Fibroblast of lung (primary cell): Measurements from ENCODE around the gene PRAF2. TPM values are rescaled to one million over a fixed set of nuclear protein-coding genes. Genes with fewer than 3 reads are reported as not detected.

Source experiments
- DNase-seq, 2 donors: peaks; one replicate each; pipeline versions ENCODE4 v3.0.0 to v3.0.0-alpha.2; 2010; ENCODE audit warnings: low read depth in 2 of 2
- H2AFZ ChIP-seq: 2 replicates; pipeline ENCODE4 v1.5.1; 2012; ENCODE audit warnings: low read length, control low read depth, inconsistent platforms
- H3K27ac ChIP-seq: 2 replicates; pipeline ENCODE4 v1.5.1; 2011; ENCODE audit warnings: low read length, control low read depth; ENCODE audit not compliant: insufficient read depth
- H3K27me3 ChIP-seq: 2 replicates; pipeline ENCODE4 v1.5.1; 2011; ENCODE audit warnings: mild to moderate bottlenecking, low read length; ENCODE audit not compliant: control insufficient read depth, insufficient read depth
- H3K36me3 ChIP-seq: 2 replicates; pipeline ENCODE4 v1.5.1; 2011; ENCODE audit warnings: low read length; ENCODE audit not compliant: control insufficient read depth, insufficient read depth
- H3K4me1 ChIP-seq: 2 replicates; pipeline ENCODE4 v1.5.1; 2011; ENCODE audit warnings: low read length; ENCODE audit not compliant: control insufficient read depth, insufficient read depth; ENCODE audit errors: extremely low read depth
- H3K4me2 ChIP-seq: 2 replicates; pipeline ENCODE4 v1.5.1; 2011; ENCODE audit warnings: low read length, control low read depth; ENCODE audit not compliant: insufficient read depth; ENCODE audit errors: extremely low read depth
- H3K4me3 ChIP-seq, 4 experiments: fragments of 200-600 bp in 1 of 4; sonication (generic) in 1 of 4; replicated peaks in 1 of 4; 2 replicates each; pipeline ENCODE4 v1.5.1; 2011 to 2016; ENCODE audit warnings: low read length in 4 of 4, low read depth in 3 of 4, mild to moderate bottlenecking in 3 of 4, control low read depth in 2 of 4, inconsistent platforms in 1 of 4, mixed read lengths in 1 of 4; ENCODE audit not compliant: insufficient read depth in 1 of 4; ENCODE audit errors: control extremely low read depth in 1 of 4
- H3K79me2 ChIP-seq: 2 replicates; pipeline ENCODE4 v1.5.1; 2012; ENCODE audit warnings: mild to moderate bottlenecking, low read length, inconsistent platforms; ENCODE audit not compliant: control insufficient read depth, insufficient read depth
- H3K9ac ChIP-seq: 2 replicates; pipeline ENCODE4 v1.5.1; 2011; ENCODE audit warnings: mild to moderate bottlenecking, low read length, control low read depth; ENCODE audit not compliant: insufficient read depth
- H3K9me3 ChIP-seq: 2 replicates; pipeline ENCODE4 v1.5.1; 2012; ENCODE audit warnings: low read depth, low read length; ENCODE audit not compliant: control insufficient read depth, insufficient read depth
- H4K20me1 ChIP-seq: 2 replicates; pipeline ENCODE4 v1.5.1; 2011; ENCODE audit warnings: low read length; ENCODE audit not compliant: control insufficient read depth, insufficient read depth; ENCODE audit errors: extremely low read depth
- EZH2 ChIP-seq: IDR thresholded peaks from 2 replicates; pipeline ENCODE4 v1.5.1; 2012; ENCODE audit warnings: low read length, control low read depth, mild to moderate bottlenecking; ENCODE audit errors: missing control alignments
- polyA plus RNA-seq, 2 donors: library from polyadenylated mRNA; depleted of rRNA in 1 of 2; stranded (reverse) in 1 of 2; unstranded in 1 of 2; fragments of >200 nt; gene quantifications; 2 replicates each; pipeline ENCODE4 v1.2.1, GENCODE V29; 2011 to 2012; ENCODE audit warnings: missing spikeins in 1 of 2
- total RNA-seq: library from RNA; depleted of rRNA; stranded (reverse); fragments of >200 nt; gene quantifications from 2 replicates; pipeline ENCODE4 v1.2.1, GENCODE V29; 2014
- TF ChIP-seq, protein P1 (sequence below), 2 donors: IDR thresholded peaks in 1 of 2; conservative IDR thresholded peaks in 1 of 2; 1 replicate in 1 of 2; 2 replicates in 1 of 2; pipeline ENCODE4 v1.5.1; 2011 to 2012; ENCODE audit warnings: low read length in 2 of 2, control low read depth in 1 of 2, inconsistent platforms in 1 of 2, low read depth in 1 of 2, mild to moderate bottlenecking in 1 of 2

PRAF2 gene
- total and polyA plus RNA-seq, 2 donors (not counting 1 experiment from before 2014, with no cell fraction given): 11.9 to 33.1 TPM

DNA sequence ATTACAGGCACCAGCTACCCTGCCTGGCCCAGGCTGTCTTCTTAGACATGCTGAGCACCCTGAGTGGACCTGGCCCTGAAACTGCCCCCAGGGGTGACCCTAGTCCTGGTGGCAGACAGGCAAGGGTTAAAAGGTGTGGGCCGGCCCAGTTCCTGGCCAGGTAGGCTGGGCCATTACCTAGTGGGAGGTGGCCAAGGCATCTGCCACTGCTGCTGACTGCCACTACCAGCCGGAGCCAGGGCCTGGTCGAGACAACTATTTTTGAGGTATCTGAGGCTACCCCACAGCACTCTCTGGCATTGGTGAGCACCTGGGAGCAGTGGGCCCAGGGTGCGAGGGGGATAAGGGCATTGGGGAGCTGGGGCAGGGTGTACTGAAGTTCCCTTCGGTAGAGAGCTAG is 15.0 kb downstream of the PRAF2 start, which contains the start of gene CCDC120:
Gene CCDC120 (plus strand): TSS at position 206 of the 400 bp plus-strand sequence. CDS start 3,043 bp downstream, outside the sequence.
- TF ChIP-seq EZH2: no peak
- TF ChIP-seq, protein P1, sequence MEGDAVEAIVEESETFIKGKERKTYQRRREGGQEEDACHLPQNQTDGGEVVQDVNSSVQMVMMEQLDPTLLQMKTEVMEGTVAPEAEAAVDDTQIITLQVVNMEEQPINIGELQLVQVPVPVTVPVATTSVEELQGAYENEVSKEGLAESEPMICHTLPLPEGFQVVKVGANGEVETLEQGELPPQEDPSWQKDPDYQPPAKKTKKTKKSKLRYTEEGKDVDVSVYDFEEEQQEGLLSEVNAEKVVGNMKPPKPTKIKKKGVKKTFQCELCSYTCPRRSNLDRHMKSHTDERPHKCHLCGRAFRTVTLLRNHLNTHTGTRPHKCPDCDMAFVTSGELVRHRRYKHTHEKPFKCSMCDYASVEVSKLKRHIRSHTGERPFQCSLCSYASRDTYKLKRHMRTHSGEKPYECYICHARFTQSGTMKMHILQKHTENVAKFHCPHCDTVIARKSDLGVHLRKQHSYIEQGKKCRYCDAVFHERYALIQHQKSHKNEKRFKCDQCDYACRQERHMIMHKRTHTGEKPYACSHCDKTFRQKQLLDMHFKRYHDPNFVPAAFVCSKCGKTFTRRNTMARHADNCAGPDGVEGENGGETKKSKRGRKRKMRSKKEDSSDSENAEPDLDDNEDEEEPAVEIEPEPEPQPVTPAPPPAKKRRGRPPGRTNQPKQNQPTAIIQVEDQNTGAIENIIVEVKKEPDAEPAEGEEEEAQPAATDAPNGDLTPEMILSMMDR (conservative IDR thresholded peaks at IDR 0.05 in 1 of 2, IDR thresholded peaks at IDR 0.05 in 1 of 2; ENCODE audit: low read depth in 1 of 2, low read length in 2 of 2): no peak
- no peak within 1 kb of the TSS for H3K4me3 ChIP-seq
- no peaks in the 10 kb centered on the region for H3K79me2 ChIP-seq
- H3K4me2 ChIP-seq: no peak within 1 kb of the TSS
- H4K20me1 ChIP-seq: no peaks in the 10 kb centered on the region
- no peaks in the 10 kb centered on the region for H3K4me1 ChIP-seq
- no peaks in the 10 kb centered on the region for H3K36me3 ChIP-seq
- no peak within 1 kb of the TSS for H3K27ac ChIP-seq
- DNase-seq: no peak
- H3K9ac ChIP-seq: no peak within 1 kb of the TSS
- no peaks in the 10 kb centered on the region for H3K9me3 ChIP-seq
- H2AFZ ChIP-seq: no peak within 1 kb of the TSS
- no peaks in the 10 kb centered on the region for H3K27me3 ChIP-seq

DNA sequence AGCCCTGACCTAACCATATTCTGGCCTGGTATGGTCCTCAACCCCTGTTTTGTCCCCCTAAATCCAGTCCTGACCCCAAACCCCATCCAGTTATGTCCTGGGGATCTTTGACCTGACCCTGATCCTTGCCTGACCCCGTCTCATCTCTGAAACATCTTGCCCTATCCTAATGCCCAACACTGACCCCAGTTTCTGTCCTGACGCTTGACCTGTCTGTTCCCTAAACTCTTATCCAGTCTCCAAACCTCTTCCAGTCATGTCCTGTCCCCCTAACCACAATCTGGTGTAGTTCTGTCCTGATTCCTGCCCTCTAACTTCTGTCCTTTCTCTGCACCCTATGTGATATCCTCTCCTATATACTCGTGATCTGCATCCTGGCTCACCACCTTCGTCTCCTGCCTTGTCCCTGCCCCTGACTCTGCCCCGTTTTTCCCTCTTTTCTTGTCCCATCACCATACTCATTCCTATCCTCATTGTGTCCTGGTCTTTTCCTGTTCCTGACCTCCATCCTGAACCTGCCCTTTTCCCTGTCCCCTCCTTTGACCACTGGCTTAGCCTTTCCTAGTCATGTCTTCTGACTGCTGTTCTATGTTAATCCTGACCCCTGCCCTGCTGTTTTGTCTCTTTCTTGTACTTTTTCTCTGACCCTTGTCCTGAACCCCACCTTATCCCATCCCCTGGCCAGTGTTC is 19.6 kb downstream of the PRAF2 start:
- DNase-seq: no peak
- Histone ChIP-seq H3K79me2 (no peaks in the 10 kb centered on the region), H3K27ac (no peak overlapping the region), H3K9me3 (no peaks in the 10 kb centered on the region), H3K4me3 (peak overlapping the region in 2 of 4 experiments; percentile 58 to 61), H3K4me2 (peak overlapping the region; percentile 25), H3K36me3 (no peaks in the 10 kb centered on the region), H3K9ac (no peak overlapping the region), H2AFZ (no peak overlapping the region), H3K27me3 (no peaks in the 10 kb centered on the region), H4K20me1 (no peaks in the 10 kb centered on the region), H3K4me1 (no peaks in the 10 kb centered on the region)
- TF ChIP-seq, protein P1 (conservative IDR thresholded peaks at IDR 0.05 in 1 of 2, IDR thresholded peaks at IDR 0.05 in 1 of 2; ENCODE audit: low read depth in 1 of 2, low read length in 2 of 2): no peak
- TF ChIP-seq EZH2: no peak

DNA sequence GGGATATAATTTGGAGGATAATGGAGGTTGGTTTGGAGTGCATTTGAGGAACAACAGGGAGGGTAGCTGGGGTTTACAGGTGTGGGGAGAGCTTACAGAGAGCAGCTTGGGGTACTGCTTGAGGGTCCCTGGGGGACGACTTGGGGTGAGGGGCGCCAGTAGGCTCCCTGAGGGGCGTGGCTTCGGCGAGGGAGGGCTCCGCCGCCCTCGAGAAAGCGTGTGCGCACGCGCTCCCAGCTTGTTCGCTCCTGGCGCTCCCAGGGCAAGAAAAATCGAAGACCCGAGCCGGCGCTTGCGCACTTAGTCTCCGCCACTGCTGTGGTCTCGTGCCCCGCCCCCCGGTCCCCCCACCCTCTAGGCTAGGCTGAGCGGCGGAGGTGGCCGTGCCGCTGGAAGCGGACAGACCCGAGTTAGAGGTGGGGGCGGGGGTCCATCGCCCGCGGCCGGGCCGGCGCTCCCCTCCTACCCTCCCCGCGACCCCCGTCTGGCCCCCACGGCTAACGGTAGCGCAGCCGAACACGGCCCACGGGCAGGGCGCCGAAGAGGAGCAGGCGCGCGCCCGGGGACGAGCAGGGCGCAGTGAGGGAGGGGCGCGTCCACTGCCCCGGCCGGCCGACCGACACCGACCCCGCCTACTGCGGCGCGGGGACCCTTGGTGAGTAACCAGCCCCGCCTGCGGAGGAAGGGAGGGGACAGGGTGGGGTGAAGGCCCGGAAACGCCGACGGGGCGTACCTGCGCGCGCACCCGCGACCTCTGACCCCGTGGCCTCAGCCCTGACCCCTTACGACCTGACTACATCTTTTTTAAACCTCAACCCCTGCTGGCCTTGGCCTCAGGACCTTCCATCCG is 20.4 kb downstream of the PRAF2 start:
- H3K36me3 ChIP-seq: no peaks in the 10 kb centered on the region
- peak; percentile 45 to 50 for DNase-seq

More for the DNA sequence above, 20.4 kb downstream of the PRAF2 start:
- TF ChIP-seq, protein P1 (conservative IDR thresholded peaks at IDR 0.05 in 1 of 2, IDR thresholded peaks at IDR 0.05 in 1 of 2; ENCODE audit: low read depth in 1 of 2, low read length in 2 of 2): no peak
- TF ChIP-seq EZH2: no peak
- H3K4me3 ChIP-seq: peak overlapping the region in 3 of 4 experiments; percentile 31 to 61 (median 58)
- H3K27me3 ChIP-seq: no peaks in the 10 kb centered on the region
- H3K27ac ChIP-seq: no peak overlapping the region
- no peaks in the 10 kb centered on the region for H3K4me1 ChIP-seq
- H3K9ac ChIP-seq: no peak overlapping the region
- H4K20me1 ChIP-seq: no peaks in the 10 kb centered on the region
- no peaks in the 10 kb centered on the region for H3K9me3 ChIP-seq
- no peaks in the 10 kb centered on the region for H3K79me2 ChIP-seq
- H2AFZ ChIP-seq: no peak overlapping the region
- H3K4me2 ChIP-seq: peak overlapping the region; percentile 25
